ENCODE data around the gene NOVA1. TPM values are rescaled to one million over a fixed set of nuclear protein-coding genes. Genes with fewer than 3 reads are reported as not detected.

NOVA1 gene
- total RNA-seq, 1 experiment from 2014 or later, result not detected

DNA sequence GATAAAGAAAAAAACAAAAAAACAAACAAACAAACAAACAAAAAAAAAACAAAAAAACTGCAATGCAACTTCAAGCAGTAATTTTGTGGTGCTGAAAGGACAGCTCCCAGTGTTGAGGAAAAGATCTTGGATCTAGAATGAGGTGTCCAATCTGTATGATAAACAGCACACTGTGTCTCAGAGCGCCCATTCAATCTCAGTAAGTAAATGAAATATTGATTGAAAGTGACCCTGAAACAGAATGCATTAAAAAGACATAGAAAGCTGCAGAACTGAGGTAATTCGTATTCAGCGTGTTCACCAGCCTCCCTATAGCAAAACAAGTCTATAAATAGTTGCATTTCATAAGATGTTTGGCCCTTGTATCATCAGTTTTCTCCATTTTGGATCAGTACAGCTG is 153.0 kb downstream of the NOVA1 start:
- no peak for DNase-seq (ENCODE audit: low read depth)

DNA sequence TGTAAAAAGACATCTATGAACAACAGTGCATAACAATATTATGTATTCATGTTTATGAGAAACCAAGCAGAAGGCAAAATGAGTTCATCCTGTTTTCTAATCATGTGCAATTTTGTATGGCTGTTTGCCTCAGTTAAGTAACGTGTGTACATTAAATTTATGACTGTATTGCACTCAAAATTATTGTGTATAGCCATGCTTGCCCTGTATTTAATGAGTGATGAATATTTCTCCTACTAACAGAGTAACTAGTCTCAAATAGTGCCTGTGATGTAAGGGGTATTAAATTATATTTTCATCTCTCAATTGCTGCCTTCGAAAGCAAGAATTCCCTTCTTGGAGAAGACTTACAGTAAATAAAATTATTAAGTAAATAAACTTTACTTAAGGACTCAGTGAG is 154.2 kb downstream of the NOVA1 start:
- no peak for DNase-seq (ENCODE audit: low read depth)

DNA sequence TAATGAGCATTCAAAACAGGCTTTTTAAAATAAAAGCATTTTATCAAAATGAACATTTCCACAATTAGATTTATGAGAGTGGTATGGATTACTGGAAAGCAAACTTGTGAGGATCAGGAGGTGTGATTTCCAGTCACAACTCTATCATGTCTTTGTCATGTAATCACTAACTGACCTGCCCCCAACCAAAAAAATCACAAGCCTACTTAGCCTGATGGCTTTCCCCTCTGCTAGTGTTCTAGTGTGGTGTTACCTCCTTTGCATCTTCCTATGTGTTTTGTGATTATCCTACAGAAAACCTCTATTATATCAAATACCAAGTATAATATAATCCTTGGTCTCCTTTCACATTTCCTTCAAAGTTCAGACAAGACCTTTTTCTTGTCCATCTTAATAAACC is 168.6 kb downstream of the NOVA1 start:
- DNase-seq (ENCODE audit: low read depth), result no peak

DNA sequence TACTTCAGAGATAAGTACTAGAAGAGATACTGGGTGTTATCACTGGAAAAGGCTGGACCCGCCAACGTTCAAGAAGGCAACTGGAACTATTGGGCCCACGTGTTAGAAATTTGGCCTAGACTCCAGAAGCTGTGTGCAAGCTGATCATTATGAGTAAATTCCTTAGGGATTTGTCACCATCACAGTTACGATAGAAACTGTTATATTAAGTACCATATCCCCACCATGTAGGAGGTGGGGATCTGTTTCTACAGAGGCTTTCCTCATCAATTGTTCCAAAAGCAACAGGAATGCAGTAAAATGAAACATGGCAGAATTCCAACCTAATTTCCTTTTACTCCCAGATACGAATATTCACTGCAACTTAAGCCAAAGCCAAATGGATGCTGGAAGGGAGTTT is 170.7 kb downstream of the NOVA1 start:
- no peak for DNase-seq (ENCODE audit: low read depth)

DNA sequence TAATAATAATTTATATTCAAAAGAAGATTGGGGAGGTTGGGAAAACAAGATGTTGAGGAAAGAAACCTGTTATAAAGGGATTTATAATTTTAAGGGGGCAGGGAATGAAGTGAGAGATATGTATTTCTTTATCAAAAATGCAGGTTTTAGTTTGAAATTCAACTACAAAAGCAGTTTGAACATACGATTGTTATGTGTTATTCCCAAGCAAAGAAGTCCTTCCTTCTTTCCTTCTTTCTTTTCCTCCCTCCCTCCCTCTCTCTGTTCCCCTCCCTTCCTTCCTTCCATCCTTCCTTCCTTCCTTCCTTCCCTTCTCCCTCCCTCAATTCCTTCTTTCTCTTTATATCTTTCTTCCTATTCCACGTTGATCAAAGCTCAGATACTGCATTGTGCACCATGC is 173.3 kb downstream of the NOVA1 start:
- DNase-seq (ENCODE audit: low read depth), result no peak

DNA sequence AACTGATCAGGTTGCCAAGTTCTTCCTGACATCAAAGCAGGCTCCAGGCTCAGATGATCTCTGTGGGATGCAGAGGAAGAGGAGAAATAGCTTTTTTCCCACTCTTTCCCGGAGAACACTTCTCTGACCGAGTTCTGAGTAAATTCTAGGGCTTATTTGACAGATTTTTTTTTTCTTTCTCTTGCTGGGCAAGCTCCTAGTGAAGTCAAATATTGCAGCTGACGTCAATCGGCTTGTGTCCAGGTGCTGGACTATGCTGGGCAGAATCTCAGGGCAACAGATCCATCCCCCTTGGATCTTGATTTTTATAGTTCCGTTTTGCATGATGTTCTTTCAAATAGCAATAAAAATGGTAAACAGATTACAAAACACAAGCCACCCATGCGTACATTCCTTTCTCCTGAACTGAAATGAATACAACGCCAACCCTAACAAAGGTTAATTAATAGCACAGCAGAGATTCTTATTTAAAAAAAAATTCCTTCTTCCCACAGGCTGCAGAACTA is 182.2 kb downstream of the NOVA1 start:
- DNase-seq (ENCODE audit: low read depth), result no peak

DNA sequence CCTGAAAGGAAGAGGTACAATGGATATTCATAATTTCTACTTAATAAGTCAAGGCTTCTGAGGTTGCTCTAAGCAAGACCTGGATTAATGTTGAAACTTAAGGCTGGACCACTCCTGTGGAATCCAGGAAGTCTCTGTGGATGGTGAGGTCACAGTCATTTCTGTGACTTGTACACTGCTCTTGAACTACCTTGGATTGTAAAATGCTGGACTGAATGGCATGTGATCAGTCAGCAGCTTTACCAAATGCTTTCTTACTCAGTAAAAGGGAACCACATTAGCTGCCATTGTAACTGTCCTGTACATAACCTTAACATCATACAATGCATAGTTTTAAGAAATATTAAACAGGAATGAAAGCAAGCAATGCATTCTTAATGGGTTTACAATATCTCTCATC is 182.9 kb downstream of the NOVA1 start:
- DNase-seq (ENCODE audit: low read depth), result no peak

DNA sequence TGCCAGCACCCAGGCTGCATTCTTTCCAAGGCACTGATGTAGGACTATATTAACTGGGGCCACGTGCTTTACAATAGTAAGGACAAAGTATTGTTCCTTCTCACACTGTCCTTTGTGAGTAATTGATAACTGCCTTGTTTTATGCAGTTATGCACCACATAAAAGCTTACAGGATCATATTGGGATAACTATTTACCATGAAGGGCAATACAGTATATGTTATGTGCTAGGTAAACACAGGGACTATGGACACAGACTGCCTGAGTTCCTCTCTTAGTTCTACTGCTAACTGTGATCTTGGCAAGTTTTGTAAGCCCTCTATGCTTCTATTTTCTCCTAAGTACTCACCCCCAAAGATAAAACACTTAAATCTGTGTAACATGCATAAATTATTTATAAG is 183.7 kb downstream of the NOVA1 start:
- no peak for DNase-seq (ENCODE audit: low read depth)

DNA sequence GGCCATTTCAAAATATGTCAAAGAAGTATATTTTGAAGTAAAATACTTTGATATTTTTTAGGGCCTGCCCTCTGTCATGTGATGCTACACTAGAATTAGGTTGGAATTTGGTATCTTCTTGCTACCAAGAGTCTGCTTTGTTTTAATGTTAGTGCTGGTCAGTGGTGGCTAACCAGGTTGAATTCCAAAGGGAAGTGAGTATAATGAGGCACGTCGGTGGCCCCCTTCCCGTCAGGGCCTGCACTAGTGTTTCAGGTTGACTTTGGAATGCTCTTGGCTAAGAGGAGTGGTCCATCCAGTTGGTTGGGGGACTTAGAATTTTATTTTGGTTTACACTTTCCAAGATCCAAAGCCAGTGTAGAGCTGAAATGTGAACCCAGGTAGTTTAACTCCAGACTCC is 185.4 kb downstream of the NOVA1 start:
- no peak for DNase-seq (ENCODE audit: low read depth)

DNA sequence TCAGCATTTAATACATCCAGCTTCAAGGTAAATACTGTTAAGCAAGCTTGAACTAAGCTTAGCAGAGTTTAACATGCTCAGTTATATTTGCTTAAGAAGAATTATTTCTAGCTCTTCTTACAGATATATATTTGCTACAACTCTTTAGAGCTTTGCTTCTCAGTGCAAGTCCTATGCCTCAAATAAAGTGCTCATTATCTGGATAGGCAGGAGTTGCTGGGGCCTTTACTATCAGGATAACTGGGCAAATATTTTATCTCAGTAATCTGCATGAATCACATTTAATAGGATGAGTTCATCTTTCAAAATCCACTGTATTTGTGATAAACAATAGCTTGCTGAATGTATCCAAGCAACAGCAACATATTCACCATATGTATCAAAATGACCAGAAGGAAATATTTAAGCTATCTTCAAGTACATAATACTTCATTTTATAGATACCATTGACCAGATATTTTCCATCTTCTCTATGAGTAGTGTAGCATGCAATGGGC is 187.6 kb downstream of the NOVA1 start:
- DNase-seq (ENCODE audit: low read depth), result no peak

DNA sequence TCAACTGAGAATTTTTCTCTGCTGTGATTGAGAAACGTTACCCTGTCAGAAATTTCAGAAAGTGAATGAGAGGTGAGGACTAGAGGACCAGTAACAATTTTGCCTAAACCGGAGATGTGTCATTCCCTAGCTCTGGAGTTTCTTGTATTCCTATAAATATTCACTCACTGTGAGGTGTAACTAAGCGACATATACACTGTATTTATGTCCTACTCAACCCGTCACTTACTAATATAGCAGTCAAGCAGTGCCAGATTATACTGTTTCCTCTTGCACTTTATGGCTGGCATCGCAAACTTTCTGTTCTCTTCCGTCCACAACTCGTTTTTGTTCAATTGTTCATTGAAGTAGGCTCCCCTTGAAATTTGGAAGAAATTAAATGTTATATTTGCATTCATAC is 192.9 kb downstream of the NOVA1 start:
- DNase-seq (ENCODE audit: low read depth), result no peak

DNA sequence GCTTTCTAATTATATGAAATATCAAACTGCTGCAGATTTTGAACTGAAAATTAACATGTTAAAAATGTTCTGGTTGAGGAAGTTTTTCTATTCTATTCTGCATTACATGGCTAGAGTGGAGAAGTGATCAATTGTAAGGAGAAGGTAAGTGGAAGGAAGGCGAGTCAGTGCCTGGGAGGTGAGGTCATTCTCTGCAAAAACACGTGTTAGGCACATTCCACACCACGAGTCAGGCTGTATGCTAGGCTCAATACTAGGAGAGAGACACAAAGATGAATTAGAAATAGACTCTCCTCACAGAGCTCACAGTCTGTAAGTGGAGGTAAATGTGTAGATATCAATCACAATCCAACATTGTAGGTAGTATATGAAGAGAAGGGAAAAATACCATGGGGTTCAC is 194.1 kb downstream of the NOVA1 start:
- no peak for DNase-seq (ENCODE audit: low read depth)

DNA sequence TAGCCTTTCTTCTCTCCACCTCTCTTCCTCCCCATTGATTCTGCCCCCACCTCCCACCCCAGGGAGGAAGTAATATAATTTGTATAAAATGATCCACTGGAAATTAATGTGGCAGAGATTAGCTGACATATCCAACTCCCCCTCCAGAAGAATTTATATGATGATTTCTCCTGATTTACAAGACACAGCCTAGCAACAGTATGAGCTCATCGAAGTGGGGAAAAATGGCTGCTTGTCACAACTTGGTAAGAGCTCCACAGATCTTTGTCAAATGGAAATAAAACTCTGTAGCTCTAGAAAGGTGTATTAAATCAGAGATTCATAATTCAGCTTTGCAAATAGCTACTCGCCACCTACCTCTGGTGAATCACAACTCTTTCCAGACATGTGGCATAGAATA is 195.7 kb downstream of the NOVA1 start:
- DNase-seq (ENCODE audit: low read depth), result no peak

DNA sequence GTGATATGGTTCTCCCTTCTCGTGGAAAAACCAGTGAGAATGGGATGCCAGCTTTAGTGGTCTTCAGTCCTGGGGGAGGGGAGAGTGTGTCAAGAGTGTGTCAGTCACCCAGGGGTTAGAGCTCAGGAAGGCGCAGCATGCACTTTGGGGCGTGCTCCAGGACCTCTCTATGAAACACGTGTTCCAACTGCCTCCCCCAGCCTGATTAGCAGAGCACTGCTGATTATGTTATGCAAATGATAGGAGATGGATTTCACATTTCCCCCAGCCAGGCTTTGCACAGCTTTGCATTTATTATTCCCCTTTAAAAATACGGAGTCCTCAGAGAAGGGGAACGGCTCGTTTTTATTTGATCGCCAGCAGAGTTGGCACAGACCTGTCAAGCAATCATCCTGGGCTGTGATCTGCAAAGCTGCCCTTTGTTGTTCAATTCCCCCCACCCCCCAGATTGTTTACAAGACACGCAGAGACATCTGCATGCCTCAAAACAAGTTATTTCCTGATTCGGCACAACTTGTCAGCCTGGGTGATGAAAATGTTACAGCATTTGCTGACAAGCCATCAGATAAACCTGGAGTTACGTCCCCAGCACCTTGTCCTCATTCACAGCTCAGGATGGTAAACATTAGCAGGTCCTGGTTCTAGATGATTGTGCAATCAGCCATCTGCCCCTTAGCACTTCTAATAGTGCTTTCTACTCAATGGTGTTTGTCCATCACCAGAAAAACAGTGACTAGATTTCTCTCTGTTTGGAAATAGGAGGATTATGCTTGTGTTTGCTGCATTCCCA is 196.5 kb downstream of the NOVA1 start:
- no peak for DNase-seq (ENCODE audit: low read depth)

DNA sequence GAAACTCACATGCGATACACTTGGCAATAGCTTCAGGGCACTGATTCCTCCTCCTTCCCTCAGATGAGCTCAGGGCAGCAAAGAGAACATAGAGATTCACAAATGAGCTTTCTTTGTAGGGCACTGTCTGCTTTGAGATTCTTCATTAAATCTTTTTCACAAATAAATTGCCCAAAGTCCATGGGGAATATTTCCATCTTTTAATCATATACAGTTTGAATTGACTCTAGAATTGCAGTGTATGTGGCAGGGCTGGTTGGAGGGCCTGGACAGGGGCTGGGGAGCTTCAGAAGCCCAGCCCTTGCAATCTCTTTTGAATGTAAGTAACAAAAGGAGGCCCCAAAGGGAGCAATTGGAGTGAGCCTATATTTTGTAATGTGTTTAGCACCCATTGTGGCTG is 197.5 kb downstream of the NOVA1 start:
- DNase-seq (ENCODE audit: low read depth), result no peak

DNA sequence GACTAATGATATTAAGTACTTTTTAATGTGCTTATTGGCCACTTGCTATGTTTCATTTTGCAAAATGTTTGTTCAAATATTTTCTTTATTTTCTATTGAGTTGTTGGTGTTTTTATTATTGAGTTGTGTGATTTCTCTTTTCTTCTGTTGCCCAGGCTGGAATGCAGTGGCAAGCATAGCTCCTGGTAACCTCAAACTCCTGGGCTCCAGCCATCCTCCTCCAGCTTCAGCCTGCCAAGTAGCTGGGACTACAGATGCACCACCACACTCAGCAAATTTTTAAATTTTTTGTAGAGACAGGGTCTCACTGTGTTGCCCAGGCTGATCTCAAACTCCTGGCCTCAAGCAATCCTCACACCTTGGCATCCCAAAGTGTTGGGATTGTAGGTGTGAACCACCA is 199.2 kb downstream of the NOVA1 start:
- no peak for DNase-seq (ENCODE audit: low read depth)

All from RPMI7951 (cell line).